ENCODE measurements around the gene PLD1.

DNA sequence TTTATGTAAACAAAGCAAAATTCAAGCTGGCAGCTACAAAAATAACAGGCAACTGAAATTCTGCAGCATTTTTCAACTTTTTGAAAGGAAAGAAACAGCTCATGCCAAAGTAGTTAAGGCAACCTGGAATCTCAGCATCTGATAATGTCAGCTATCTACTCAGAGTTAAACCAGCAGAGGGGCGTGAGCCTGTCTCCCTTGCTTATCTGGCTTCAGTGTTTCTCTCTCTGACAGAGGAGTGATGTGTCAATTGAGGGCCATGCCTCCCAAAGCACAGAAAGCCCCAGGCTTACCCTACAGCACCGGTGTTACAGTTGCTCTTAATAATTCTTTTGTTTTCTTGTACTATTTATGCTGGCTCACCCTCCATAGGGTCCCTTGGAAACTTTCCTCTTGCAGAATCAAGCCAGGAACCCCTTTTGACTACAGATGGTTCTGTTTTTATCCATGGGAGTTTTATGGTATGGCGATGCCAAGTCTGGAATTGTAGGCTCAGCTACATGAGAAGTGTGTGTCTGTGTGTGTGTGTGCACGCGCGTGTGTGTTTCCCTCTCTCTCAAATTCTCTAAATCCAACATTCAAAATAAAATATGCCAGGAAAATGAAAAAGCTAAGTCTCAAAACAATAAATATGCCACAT is 40.2 kb upstream of the PLD1 start:
- TF ChIP-seq HDAC6 (IDR thresholded peaks at IDR 0.05; ENCODE audit: low read depth, low read length) (no peak), TEAD4 (IDR thresholded peaks at IDR 0.05; ENCODE audit: low read depth, low read length) (no peak), SIN3A (conservative IDR thresholded peaks at IDR 0.05 in 1 of 2, IDR thresholded peaks at IDR 0.05 in 1 of 2; ENCODE audit: low read depth in 1 of 2, low read length in 2 of 2) (no peak)

Measured in H1 (cell line).